HG03139 (cell line): ENCODE data around the gene NUP153.
"Not testable (repeated sequence)": the region's sequence is repeated elsewhere in the genome, so short reads cannot be mapped to it uniquely, and the experiment has no call there.

Experiments used
- ATAC-seq: cut with Tn5 transposase; IDR thresholded peaks from one replicate; pipeline ENCODE4 v1.9.1; 2021; ENCODE audit not compliant: unreplicated experiment

The NUP153 gene

GRCh38 chr6:17706580-17707370 lies at the start of gene NUP153:
Gene NUP153 (minus strand): TSS chr6:17706925. CDS start chr6:17706387, 538 bp downstream.
- peak; percentile 58 for ATAC-seq

- no peak for ATAC-seq
These were observed 47.5 kb upstream of the NUP153 start for GRCh38 chr6:17754254-17754653.

GRCh38 chr6:17745324-17745723 lies 38.6 kb upstream of the NUP153 start:
- not testable (repeated sequence) for ATAC-seq

- ATAC-seq = not testable (repeated sequence)
These were observed 38.1 kb upstream of the NUP153 start for GRCh38 chr6:17744757-17745308.

- no peak for ATAC-seq
These were observed 37.5 kb upstream of the NUP153 start for GRCh38 chr6:17744019-17744756.

GRCh38 chr6:17741507-17741906 lies 34.8 kb upstream of the NUP153 start:
- no peak for ATAC-seq

- no peak for ATAC-seq
These were observed 34.0 kb upstream of the NUP153 start for GRCh38 chr6:17740559-17741220.

- ATAC-seq = no peak
These were observed 31.1 kb upstream of the NUP153 start for GRCh38 chr6:17737704-17738252.

- not testable (repeated sequence) for ATAC-seq
These were observed 28.6 kb upstream of the NUP153 start for GRCh38 chr6:17735311-17735710.

- no peak for ATAC-seq
These were observed 23.5 kb upstream of the NUP153 start for GRCh38 chr6:17730078-17730704.

GRCh38 chr6:17729223-17730077 lies 22.7 kb upstream of the NUP153 start:
- no peak for ATAC-seq

- no peak for ATAC-seq
These were observed 22.0 kb upstream of the NUP153 start for GRCh38 chr6:17728551-17729222.

- ATAC-seq = no peak
These were observed 18.4 kb upstream of the NUP153 start for GRCh38 chr6:17725083-17725482.

- ATAC-seq = no peak
These were observed 17.6 kb upstream of the NUP153 start for GRCh38 chr6:17724341-17724740.

GRCh38 chr6:17721671-17722070 lies 14.9 kb upstream of the NUP153 start:
- no peak for ATAC-seq

- ATAC-seq = no peak
These were observed 12.8 kb upstream of the NUP153 start for GRCh38 chr6:17719323-17720041.

- no peak for ATAC-seq
These were observed 9.5 kb upstream of the NUP153 start for GRCh38 chr6:17716221-17716620.
